HCT116 (cell line): Measurements from ENCODE around the gene SEMA6A. TPM values are rescaled to one million over a fixed set of nuclear protein-coding genes. Genes with fewer than 3 reads are reported as not detected.

Source experiments
- ATAC-seq: fragments of 200-7000 bp; cut with Tn5 transposase; 2 replicates; pipeline ENCODE4 v1.9.1; 2020; ENCODE audit warnings: mild to moderate bottlenecking, moderate library complexity
- BruUV-seq: library from RNA; stranded (reverse); fragments of 400-500 nt; replicated peaks from 2 replicates; lab custom pipeline; 2021; lab: Mats Ljungman, UMichigan
- CTCF ChIA-PET: fragments of 300-600 bp; sonication (Branson Sonifier 250); formaldehyde crosslinking; loops from one replicate; lab custom pipeline; 2021; ENCODE audit warnings: antibody characterized with exemption; lab: Charles Lee
- POLR2A ChIA-PET: fragments of 300-600, 350-600 bp; sonication (Branson Sonifier 250); formaldehyde crosslinking; loops from one replicate; lab custom pipeline; 2021; ENCODE audit warnings: antibody characterized with exemption; lab: Charles Lee
- RAD21 ChIA-PET, 2 experiments: fragments of 300-600 bp; sonication (Branson Sonifier 250); formaldehyde crosslinking; loops; one replicate each; lab custom pipeline; 2023; ENCODE audit warnings: low total read pairs in 2 of 2; ENCODE audit not compliant: uncharacterized antibody in 2 of 2, unreplicated experiment in 2 of 2, low non-redundant PET in 1 of 2; lab: Charles Lee
- DNase-seq: peaks from one replicate; pipeline ENCODE4 v3.0.0-alpha.2; 2010; ENCODE audit warnings: low read depth, low spot score
- H2AFZ ChIP-seq: fragments of 200-600 bp; shearing (Covaris generic), sonication (generic); 2 replicates; pipeline ENCODE4 v1.6.1; 2017; ENCODE audit warnings: low read depth, mixed run types, mixed read lengths, antibody characterized with exemption, low read length; ENCODE audit not compliant: poor library complexity, severe bottlenecking
- H3K27ac ChIP-seq: 2 replicates; pipeline ENCODE4 v1.5.1; 2012; ENCODE audit warnings: low read depth, low read length
- H3K27me3 ChIP-seq: fragments of 200-600 bp; sonication (generic); 2 replicates; pipeline ENCODE4 v1.6.1; 2016; ENCODE audit warnings: mixed run types, low read length, mixed read lengths; ENCODE audit not compliant: insufficient read depth
- H3K36me3 ChIP-seq, 2 experiments: fragments of 200-500 bp in 1 of 2; fragments of 200-600 bp in 1 of 2; sonication (Bioruptor generic) in 1 of 2; sonication (generic) in 1 of 2; 2 replicates each; pipeline versions ENCODE4 v1.5.1 to v1.6.1; 2014 to 2016; ENCODE audit warnings: low read length in 2 of 2, inconsistent platforms in 1 of 2, mixed read lengths in 1 of 2, mixed run types in 1 of 2; ENCODE audit not compliant: insufficient read depth in 2 of 2, control insufficient read depth in 1 of 2
- H3K4me1 ChIP-seq, 2 experiments: fragments of 200-600 bp in 1 of 2; sonication (generic) in 1 of 2; 2 replicates each; pipeline versions ENCODE4 v1.5.1 to v1.6.1; 2012 to 2017; ENCODE audit warnings: low read length in 2 of 2, inconsistent platforms in 1 of 2, mild to moderate bottlenecking in 1 of 2, mixed read lengths in 1 of 2, mixed run types in 1 of 2, moderate library complexity in 1 of 2; ENCODE audit not compliant: insufficient read depth in 2 of 2, control insufficient read depth in 1 of 2
- H3K4me2 ChIP-seq: fragments of 200-600 bp; sonication (generic); 2 replicates; pipeline ENCODE4 v1.6.1; 2017; ENCODE audit warnings: mixed run types, low read length, mixed read lengths
- H3K4me3 ChIP-seq, 2 experiments: fragments of 200-600 bp in 1 of 2; sonication (generic) in 1 of 2; replicated peaks in 1 of 2; 2 replicates each; pipeline ENCODE4 v1.5.1; 2011 to 2016; ENCODE audit warnings: low read length in 2 of 2, control low read depth in 1 of 2, low read depth in 1 of 2, mild to moderate bottlenecking in 1 of 2, mixed read lengths in 1 of 2, mixed run types in 1 of 2
- H3K79me2 ChIP-seq: fragments of 200-600 bp; sonication (generic); 2 replicates; pipeline ENCODE4 v1.6.1; 2017; ENCODE audit warnings: mild to moderate bottlenecking, mixed run types, low read length, moderate library complexity, mixed read lengths; ENCODE audit not compliant: insufficient read depth
- H3K9ac ChIP-seq: fragments of 200-600 bp; sonication (generic); 2 replicates; pipeline ENCODE4 v1.6.1; 2016; ENCODE audit warnings: low read length, mixed read lengths
- H3K9me2 ChIP-seq: fragments of 200-600 bp; sonication (generic), shearing (Covaris generic); 2 replicates; pipeline ENCODE4 v1.6.1; 2017; ENCODE audit warnings: mixed run types, mild to moderate bottlenecking, moderate library complexity; ENCODE audit not compliant: insufficient read depth
- H3K9me3 ChIP-seq, 2 experiments: fragments of 200-500 bp in 1 of 2; fragments of 200-600 bp in 1 of 2; sonication (Bioruptor generic) in 1 of 2; sonication (generic) in 1 of 2; 2 replicates each; pipeline ENCODE4 v1.6.1; 2014 to 2017; ENCODE audit warnings: low read length in 2 of 2, mixed read lengths in 2 of 2, inconsistent platforms in 1 of 2, low read depth in 1 of 2, mild to moderate bottlenecking in 1 of 2, mixed run types in 1 of 2, moderate library complexity in 1 of 2; ENCODE audit not compliant: control insufficient read depth in 1 of 2, insufficient read depth in 1 of 2
- H4K20me1 ChIP-seq: fragments of 200-600 bp; sonication (generic), shearing (Covaris generic); 2 replicates; pipeline ENCODE4 v1.6.1; 2017; ENCODE audit warnings: mixed run types, mild to moderate bottlenecking, moderate library complexity; ENCODE audit not compliant: insufficient read depth
- EGR1 ChIP-seq: IDR thresholded peaks from 2 replicates; pipeline ENCODE4 v1.6.1; 2012; ENCODE audit warnings: low read depth
- EZH2 ChIP-seq: fragments of 200-600 bp; sonication (generic); IDR thresholded peaks from 2 replicates; pipeline ENCODE4 v1.6.1; 2017; ENCODE audit warnings: antibody characterized with exemption, mixed run types
- EZH2phosphoT487 ChIP-seq: fragments of 200-600 bp; IDR thresholded peaks from 2 replicates; pipeline ENCODE4 v1.6.1; 2018; ENCODE audit warnings: antibody characterized with exemption, borderline replicate concordance
- POLR2A ChIP-seq: IDR thresholded peaks from 2 replicates; pipeline ENCODE4 v1.7.0; 2011; ENCODE audit warnings: borderline replicate concordance; ENCODE audit not compliant: insufficient read depth, insufficient read length; ENCODE audit errors: extremely low read depth
- POLR2AphosphoS5 ChIP-seq: IDR thresholded peaks from 2 replicates; pipeline ENCODE4 v1.6.1; 2011; ENCODE audit warnings: mild to moderate bottlenecking, low read depth, low read length, moderate library complexity
- SIN3A ChIP-seq: IDR thresholded peaks from 2 replicates; pipeline ENCODE4 v1.6.1; 2012; ENCODE audit warnings: low read depth
- TCF7L2 ChIP-seq: IDR thresholded peaks from 2 replicates; pipeline ENCODE4 v1.7.0; 2011; ENCODE audit warnings: borderline replicate concordance, inconsistent platforms; ENCODE audit not compliant: insufficient read depth, insufficient read length; ENCODE audit errors: extremely low read depth
- YY1 ChIP-seq: IDR thresholded peaks from 2 replicates; pipeline ENCODE4 v1.6.1; 2011; ENCODE audit warnings: low read length, low read depth, moderate library complexity, mild to moderate bottlenecking; ENCODE audit not compliant: insufficient replicate concordance; ENCODE audit errors: extremely low read depth
- ZFX ChIP-seq: fragments of 450-650 bp; IDR thresholded peaks from 2 replicates; pipeline ENCODE4 v1.6.1; 2017
- ZNF274 ChIP-seq: fragments of 200-500 bp; sonication (Bioruptor generic); IDR thresholded peaks from 2 replicates; pipeline ENCODE4 v1.6.1; 2014; ENCODE audit warnings: mild to moderate bottlenecking, low read depth, low read length, inconsistent platforms
- intact Hi-C: fragments of 100-400 bp; cut with micrococcal nuclease; formaldehyde crosslinking; loops from 2 replicates; pipeline ENCODE4 v1.10.0; 2022
- total RNA-seq: library from RNA; stranded (reverse); gene quantifications from one replicate; pipeline ENCODE4 v1.2.1, GENCODE V29; 2021; ENCODE audit not compliant: unreplicated experiment
- TF ChIP-seq, protein P1 (sequence below): IDR thresholded peaks from 2 replicates; pipeline ENCODE4 v1.6.1; 2012
- TF ChIP-seq, protein P2 (sequence below): IDR thresholded peaks from 2 replicates; pipeline ENCODE4 v1.6.1; 2012; ENCODE audit warnings: low read depth

SEMA6A gene
- total RNA-seq, 1 experiment from 2014 or later = 6.7 TPM

DNA sequence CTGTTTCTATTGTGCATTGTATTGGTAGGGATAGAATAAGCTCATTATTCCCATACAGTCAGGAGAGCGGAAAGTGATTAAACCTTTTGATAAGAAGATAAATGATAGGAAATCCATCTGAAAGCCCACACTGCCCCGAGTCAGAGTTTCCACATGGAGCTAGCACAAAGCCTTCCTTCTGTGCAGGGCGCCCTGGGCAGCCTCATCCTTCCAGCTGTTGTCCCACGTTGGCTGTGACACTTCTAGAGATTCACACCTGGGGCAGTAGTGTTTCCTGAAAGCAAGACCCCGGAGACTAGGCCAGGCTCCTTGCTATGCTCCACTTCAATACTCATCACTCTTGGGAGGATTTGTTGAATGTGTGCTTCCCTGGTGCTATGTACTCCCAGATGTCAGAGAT is 172.4 kb downstream of the SEMA6A start:
- Histone ChIP-seq H3K79me2 (no peaks in the 10 kb centered on the region), H3K4me1 (no peaks in the 10 kb centered on the region), H3K9me3 (no peaks in the 10 kb centered on the region), H3K27me3 (no peaks in the 10 kb centered on the region), H3K9ac (no peak overlapping the region), H4K20me1 (no peaks in the 10 kb centered on the region), H2AFZ (no peak overlapping the region), H3K4me2 (no peak overlapping the region), H3K36me3 (no peaks in the 10 kb centered on the region), H3K27ac (no peak overlapping the region), H3K4me3 (no peak overlapping the region), H3K9me2 (no peaks in the 10 kb centered on the region)
- ChIA-PET CTCF (no interaction called here), POLR2A (no interaction called here), RAD21 (no interaction called here)
- ATAC-seq (no peak), DNase-seq (no peak)
- BruUV-seq = no TSS peak
- intact Hi-C loops = no loop called here
- TF ChIP-seq, protein P1, sequence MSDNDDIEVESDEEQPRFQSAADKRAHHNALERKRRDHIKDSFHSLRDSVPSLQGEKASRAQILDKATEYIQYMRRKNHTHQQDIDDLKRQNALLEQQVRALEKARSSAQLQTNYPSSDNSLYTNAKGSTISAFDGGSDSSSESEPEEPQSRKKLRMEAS = no peak

DNA sequence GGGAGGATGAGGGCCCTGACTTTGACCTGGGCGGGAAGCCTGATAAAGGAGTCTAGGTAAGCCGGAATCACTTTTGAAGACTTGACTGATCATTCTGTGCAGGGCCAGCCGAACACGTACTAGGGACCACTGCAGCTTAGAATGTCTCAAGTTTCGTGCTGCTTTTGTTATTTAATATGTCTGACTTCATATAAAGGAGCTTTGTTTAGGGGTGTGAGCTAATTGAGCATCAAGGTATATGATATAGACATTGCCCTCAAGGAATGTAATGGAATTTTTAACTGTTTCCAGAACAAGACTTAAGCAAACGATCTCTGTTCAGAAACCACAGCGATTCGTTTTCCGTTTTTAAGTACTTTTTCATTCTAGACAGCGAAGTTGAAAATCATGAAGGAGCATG is 173.0 kb downstream of the SEMA6A start:
- TF ChIP-seq POLR2AphosphoS5 (no peak), YY1 (no peak), SIN3A (no peak), TCF7L2 (no peak), EGR1 (no peak), EZH2 (no peak), EZH2phosphoT487 (no peak), ZFX (no peak), ZNF274 (no peak), POLR2A (no peak)
- TF ChIP-seq, protein P2, sequence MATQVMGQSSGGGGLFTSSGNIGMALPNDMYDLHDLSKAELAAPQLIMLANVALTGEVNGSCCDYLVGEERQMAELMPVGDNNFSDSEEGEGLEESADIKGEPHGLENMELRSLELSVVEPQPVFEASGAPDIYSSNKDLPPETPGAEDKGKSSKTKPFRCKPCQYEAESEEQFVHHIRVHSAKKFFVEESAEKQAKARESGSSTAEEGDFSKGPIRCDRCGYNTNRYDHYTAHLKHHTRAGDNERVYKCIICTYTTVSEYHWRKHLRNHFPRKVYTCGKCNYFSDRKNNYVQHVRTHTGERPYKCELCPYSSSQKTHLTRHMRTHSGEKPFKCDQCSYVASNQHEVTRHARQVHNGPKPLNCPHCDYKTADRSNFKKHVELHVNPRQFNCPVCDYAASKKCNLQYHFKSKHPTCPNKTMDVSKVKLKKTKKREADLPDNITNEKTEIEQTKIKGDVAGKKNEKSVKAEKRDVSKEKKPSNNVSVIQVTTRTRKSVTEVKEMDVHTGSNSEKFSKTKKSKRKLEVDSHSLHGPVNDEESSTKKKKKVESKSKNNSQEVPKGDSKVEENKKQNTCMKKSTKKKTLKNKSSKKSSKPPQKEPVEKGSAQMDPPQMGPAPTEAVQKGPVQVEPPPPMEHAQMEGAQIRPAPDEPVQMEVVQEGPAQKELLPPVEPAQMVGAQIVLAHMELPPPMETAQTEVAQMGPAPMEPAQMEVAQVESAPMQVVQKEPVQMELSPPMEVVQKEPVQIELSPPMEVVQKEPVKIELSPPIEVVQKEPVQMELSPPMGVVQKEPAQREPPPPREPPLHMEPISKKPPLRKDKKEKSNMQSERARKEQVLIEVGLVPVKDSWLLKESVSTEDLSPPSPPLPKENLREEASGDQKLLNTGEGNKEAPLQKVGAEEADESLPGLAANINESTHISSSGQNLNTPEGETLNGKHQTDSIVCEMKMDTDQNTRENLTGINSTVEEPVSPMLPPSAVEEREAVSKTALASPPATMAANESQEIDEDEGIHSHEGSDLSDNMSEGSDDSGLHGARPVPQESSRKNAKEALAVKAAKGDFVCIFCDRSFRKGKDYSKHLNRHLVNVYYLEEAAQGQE = no peak
- Histone ChIP-seq H3K4me1 (no peaks in the 10 kb centered on the region), H3K79me2 (no peaks in the 10 kb centered on the region), H3K9ac (no peak overlapping the region), H3K36me3 (no peaks in the 10 kb centered on the region), H3K9me3 (no peaks in the 10 kb centered on the region), H3K9me2 (no peaks in the 10 kb centered on the region), H3K4me3 (no peak overlapping the region), H2AFZ (no peak overlapping the region), H3K27ac (no peak overlapping the region), H3K4me2 (no peak overlapping the region), H4K20me1 (no peaks in the 10 kb centered on the region), H3K27me3 (no peaks in the 10 kb centered on the region)
- CTCF ChIA-PET = no interaction called here
- ATAC-seq = no peak
- DNase-seq = no peak
- intact Hi-C loops = no loop called here
- BruUV-seq = no TSS peak
- POLR2A ChIA-PET = no interaction called here
- RAD21 ChIA-PET = no interaction called here
